GM18519 (cell line): ENCODE measurements around the gene GUCY2F.

Experiments used
- ATAC-seq: cut with Tn5 transposase; IDR thresholded peaks from one replicate; pipeline ENCODE4 v1.9.1; 2021; ENCODE audit warnings: mild to moderate bottlenecking, moderate library complexity; ENCODE audit not compliant: unreplicated experiment, low FRiP score

GUCY2F gene

DNA sequence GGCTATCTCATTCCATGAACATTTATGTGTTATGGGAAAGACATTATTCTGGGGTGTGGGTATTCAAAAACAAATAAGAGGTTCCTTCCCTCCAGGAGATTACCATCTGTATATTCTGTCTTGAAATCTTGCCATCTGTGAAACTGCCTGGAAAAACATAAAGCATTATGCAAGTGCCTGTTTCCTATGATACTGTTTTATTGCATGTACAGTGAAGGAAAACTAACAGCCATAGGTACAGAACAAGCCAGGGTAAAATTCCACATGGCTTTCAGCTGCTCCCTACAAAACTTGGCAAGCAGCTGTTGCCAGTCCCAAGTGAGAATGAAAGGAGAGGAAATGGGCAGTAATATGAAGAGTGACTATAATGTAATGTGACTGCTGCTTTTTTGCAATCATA lies 136.0 kb downstream of the GUCY2F start:
- no peak for ATAC-seq

DNA sequence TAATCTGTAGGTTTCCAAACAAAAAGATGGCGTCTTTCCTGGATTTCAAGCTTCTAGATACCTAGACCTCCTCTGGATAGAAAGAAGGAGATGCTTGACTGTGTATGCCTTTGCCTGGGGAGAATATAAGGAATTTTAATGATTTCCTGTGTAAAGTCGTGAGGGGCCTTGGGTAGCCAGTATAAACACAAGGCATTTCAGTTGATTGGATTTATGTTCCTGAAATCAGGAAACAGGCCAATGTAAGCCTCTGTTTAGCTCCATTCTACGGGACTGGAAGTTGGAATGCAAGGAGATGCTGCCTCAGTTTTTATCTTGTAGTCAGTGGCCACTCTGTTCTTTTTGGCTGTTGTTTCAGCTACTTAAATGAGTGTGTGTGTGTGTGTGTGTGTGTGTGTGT lies 137.2 kb downstream of the GUCY2F start:
- ATAC-seq = no peak

DNA sequence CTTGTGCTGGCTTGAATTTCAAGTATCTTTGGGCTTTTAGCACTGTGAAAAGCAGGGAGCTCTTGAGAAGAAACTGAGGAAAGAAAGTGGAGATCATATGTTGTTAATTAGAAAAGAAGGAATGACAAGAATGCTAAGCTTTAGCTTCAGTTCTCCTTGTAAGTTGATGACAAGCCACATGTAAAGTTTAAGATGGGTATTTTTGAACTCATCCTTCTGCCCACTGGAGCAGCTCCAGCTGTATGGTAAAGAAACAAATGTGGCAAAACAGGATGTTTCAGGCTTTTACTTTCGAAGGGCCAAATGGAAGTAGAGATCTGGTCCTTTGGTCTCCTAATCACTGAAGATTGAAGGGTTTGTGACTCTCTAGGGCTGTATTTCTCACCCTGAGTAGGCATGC lies 137.8 kb downstream of the GUCY2F start:
- ATAC-seq = no peak

DNA sequence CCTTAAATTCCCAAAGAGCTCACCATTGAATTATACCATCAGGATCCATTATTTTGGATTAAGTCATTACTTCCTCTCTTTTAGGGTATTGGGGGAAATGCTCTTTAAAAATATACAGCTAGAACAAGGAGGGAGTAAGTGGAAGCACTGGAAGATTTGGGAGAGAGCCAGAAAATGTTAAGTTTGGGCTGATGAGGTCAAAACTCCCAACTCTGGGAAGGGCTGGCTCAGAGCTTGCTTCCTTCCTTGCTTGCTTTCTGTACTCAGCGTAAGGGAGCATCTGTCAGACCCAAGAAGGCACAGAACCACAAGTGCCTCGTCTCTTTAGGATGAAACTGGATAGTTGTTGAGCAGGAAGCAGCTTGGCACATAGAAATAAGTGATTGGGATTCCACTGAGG lies 138.2 kb downstream of the GUCY2F start:
- no peak for ATAC-seq

DNA sequence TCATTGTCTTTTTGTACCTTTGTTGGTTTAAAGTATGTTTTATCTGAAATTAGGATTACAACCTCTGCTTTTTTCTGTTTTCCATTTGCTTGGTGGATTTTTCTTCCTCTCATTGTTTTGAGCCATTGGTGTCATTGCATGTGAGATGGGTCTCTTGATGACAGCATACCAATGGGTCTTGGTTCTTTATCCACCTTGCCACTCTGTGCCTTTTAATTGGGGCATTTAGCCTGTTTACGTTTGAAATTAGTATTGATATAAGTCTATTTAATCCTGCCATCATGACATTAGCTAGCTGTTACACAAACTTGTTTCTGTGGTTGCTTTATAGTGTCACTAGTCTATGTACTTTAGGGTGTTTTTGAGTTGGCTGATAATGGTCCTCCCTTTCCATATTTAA lies 145.7 kb downstream of the GUCY2F start:
- ATAC-seq = no peak

DNA sequence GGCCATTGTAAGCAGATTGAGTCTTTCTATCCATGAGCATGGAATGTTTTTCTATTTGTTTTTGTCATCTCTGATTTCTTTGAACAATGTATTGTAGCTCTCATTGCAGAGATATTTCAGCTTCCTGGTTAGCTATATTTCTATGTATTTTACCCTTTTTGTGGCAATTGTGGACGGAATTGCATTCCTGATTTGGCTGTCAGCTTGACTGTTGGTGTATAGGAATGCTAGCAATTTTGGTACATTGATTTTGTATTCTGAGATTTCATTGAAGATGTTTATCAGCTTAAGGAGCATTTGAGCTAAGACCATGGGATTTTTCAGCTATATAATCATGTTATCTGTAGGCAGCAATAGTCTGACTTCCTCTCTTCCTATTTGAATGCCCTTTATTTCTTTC lies 154.6 kb downstream of the GUCY2F start:
- ATAC-seq = no peak
